ENCODE measurements around the gene POLD3.
"Not testable (repeated sequence)": the region's sequence is repeated elsewhere in the genome, so short reads cannot be mapped to it uniquely, and the experiment has no call there.

The POLD3 gene

GRCh38 chr11:74581954-74582547 is 10.3 kb upstream of the POLD3 start:
- no peak for DNase-seq (ENCODE audit: low read depth)

- no peak for DNase-seq (ENCODE audit: low read depth)
Observed at GRCh38 chr11:74583024-74583624, 9.3 kb upstream of the POLD3 start.

DNA sequence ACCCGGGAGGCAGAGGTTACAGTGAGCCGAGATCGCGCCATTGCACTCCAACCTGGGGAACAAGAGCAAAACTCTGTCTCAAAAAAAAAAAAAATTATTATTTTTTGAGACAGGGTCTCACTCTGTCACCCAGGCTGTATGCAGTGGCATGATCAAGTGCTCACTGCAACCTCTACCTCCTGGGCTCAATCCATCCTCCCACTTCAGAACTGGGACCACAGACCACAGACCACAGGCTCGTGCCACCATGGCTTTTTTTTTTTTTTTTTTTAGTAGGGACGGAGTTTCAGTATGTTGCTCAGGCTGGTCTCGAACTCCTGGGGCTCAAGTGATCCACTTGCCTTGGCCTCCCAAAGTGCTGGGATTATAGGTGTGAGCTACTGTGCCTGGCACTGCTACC is 1.9 kb upstream of the POLD3 start:
- not testable (repeated sequence) for DNase-seq (ENCODE audit: low read depth)

GRCh38 chr11:74592063-74592440 is 330 bp upstream of the POLD3 start:
- DNase-seq (ENCODE audit: low read depth): no peak

DNA sequence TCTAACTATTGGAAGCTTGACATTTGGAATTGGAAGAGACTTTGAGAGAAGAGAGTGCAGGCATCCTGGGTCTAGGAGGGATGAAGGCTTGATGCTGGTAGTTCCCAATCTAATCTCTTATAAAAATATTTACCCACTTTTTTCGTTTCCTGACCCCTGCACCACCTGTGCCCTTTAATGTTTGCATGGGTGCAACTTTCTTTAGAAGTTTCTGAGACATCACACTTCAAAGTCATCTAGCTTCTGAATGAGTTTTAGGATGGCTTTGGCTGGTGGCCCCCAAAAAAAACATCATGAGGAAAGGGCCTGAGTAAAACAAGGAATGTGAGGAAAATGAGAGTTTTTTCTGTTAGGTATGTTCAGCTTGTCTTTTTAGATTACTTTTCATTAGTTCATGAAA is 1.1 kb downstream of the POLD3 start:
- DNase-seq (ENCODE audit: low read depth): no peak

- DNase-seq (ENCODE audit: low read depth): no peak
Observed at GRCh38 chr11:74602637-74603556, 10.5 kb downstream of the POLD3 start.

GRCh38 chr11:74603845-74604244 is 11.5 kb downstream of the POLD3 start:
- no peak for DNase-seq (ENCODE audit: low read depth)

DNA sequence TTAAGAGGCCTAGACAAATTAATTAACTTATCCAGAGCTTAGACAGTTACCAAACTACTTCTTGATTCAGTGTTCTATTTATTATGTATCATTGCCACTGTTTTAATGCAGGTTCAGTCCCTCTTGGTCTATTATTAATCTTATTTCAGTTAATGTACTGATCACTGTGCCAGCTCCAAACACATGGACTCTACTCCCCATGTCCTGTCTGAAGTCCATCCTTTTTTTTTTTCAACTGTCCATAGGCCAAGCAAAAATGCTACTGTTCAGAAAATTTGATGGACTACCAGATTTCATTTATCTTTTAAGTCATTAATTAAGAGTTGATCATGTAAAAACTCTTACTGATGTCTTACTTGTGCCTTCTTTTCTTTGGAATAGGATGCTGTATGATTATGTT is 11.9 kb downstream of the POLD3 start:
- DNase-seq (ENCODE audit: low read depth): no peak

- DNase-seq (ENCODE audit: low read depth): no peak
Observed at GRCh38 chr11:74605403-74605802, 13.0 kb downstream of the POLD3 start.

- DNase-seq (ENCODE audit: low read depth): no peak
Observed at GRCh38 chr11:74608431-74608830, 16.0 kb downstream of the POLD3 start.

GRCh38 chr11:74611369-74611861 is 19.0 kb downstream of the POLD3 start:
- DNase-seq (ENCODE audit: low read depth): no peak

GRCh38 chr11:74612877-74613276 is 20.5 kb downstream of the POLD3 start:
- no peak for DNase-seq (ENCODE audit: low read depth)

- DNase-seq (ENCODE audit: low read depth): no peak
Observed at GRCh38 chr11:74615311-74615710, 22.9 kb downstream of the POLD3 start.

DNA sequence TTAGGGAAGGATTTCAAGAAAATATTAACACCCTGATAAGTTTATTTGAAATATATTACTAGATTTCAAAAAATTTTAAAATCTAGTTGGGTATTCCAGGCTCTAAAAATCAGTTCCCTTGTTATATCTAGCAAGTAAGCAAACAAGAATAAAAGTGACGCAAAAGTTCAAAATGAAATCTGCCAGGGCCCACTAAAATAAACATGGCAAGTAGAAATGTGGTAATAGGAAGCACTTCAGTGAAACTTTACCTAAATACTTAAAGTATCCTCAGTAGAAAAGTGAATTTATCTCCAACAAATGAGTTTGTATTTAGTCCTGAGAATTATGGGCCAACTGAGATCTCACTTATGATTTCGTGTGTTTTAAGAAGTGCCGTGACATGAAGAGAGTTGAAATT is 23.6 kb downstream of the POLD3 start:
- DNase-seq (ENCODE audit: low read depth): no peak

- no peak for DNase-seq (ENCODE audit: low read depth)
Observed at GRCh38 chr11:74620531-74620930, 28.1 kb downstream of the POLD3 start.

- no peak for DNase-seq (ENCODE audit: low read depth)
Observed at GRCh38 chr11:74626130-74626529, 33.7 kb downstream of the POLD3 start.

DNA sequence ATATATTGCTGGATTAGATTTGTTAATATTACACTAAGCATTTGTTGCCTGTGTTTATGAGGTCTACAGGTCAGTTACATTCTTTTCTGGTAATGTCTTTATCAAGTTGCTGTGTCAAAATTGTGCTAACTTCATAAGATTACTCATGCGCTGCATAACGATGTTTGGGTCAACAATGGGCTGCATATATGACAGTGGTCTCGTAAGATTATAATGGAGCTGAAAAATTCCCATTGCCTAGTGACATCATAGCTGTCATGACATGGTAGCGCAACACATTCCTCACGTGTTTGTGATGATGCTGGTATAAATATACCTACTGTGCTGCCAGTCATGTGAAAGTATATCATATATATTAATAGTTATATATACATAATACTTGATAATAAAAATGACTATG is 34.2 kb downstream of the POLD3 start:
- DNase-seq (ENCODE audit: low read depth): no peak

DNA sequence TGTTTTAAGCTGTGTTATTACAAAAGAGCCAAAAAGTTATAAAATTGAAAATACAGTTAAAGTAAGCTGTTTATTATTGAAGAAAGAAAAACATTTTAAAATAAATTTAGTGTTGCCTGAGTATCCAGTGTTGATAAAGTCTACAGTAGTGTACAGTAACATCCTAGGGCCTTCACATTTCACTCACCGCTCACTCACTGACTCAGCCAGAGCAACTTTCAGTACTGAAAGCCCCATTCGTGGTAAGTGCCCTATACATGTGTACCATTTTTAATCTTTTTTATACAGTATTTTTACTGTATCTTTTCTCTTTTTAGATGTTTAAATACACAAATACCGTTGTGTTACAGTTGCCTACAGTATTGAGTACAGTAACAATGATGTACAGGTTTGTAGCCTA is 35.0 kb downstream of the POLD3 start:
- DNase-seq (ENCODE audit: low read depth): no peak

- no peak for DNase-seq (ENCODE audit: low read depth)
Observed at GRCh38 chr11:74630043-74630442, 37.7 kb downstream of the POLD3 start.

GRCh38 chr11:74633406-74634393 is 41.3 kb downstream of the POLD3 start:
- DNase-seq (ENCODE audit: low read depth): no peak

DNA sequence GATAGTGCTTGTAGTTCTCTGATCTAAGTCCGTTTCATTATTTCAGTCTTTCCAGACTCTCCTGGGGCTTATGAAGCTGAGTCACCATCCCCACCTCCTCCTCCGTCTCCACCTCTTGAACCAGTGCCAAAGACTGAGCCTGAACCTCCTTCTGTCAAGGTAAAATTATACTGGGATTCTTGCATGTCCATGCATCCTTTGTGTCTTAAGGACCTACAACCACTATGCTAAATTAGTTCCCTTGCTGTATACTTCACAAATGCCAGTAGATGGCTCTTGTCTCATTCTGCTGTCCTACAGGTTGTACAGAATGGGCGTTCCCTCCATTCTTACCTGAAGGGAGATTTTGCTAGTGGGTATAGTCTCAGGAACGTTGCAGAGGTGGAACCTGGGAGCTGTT is 42.2 kb downstream of the POLD3 start:
- no peak for DNase-seq (ENCODE audit: low read depth)

DNA sequence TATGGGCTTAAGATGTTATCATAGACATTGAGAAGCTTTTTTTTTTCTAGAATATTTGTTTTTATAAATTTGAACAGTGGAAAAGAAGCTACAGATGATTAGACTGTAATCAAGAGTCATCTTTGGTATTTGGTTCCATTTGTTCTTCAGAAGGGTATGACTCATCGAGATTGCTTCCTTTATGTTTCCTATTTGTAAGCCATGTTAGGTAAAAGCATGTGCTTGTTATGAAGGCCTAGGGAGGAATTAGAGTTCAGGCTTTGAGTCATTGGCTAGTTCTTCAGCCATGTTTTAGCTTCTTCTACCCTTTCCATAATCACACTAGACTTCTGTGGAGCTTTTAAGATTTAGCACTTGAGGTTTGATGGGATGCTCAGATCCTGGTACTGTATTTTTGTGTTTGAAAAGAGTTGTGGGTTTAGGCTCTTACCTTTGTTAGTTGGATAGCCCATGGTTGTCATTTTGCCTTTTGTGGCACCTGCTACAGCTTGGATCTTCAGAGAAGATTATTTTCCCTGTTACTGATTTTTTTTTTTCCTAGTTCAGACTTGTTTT is 44.3 kb downstream of the POLD3 start:
- DNase-seq (ENCODE audit: low read depth): no peak
